Kidney capillary endothelial cell (primary cell): ENCODE measurements around the gene KRTAP8-1.

Experiments
- DNase-seq: peaks from one replicate; pipeline ENCODE4 v3.0.0-alpha.2; 2018; ENCODE audit warnings: low spot score

Gene KRTAP8-1

GRCh38 chr21:30813174-30813573, at the start of gene KRTAP8-1:
TSS of gene KRTAP8-1 (minus strand) at chr21:30813274. CDS start at chr21:30813220, 54 bp downstream.
- no peak for DNase-seq

GRCh38 chr21:30847627-30848500, 34.8 kb upstream of the KRTAP8-1 start:
- no peak for DNase-seq

- DNase-seq, result no peak
These were observed 29.9 kb upstream of the KRTAP8-1 start for GRCh38 chr21:30842990-30843389.

- peak; percentile 33 for DNase-seq
These were observed 26.2 kb upstream of the KRTAP8-1 start for GRCh38 chr21:30839304-30839703.

- DNase-seq, result no peak
These were observed 25.5 kb upstream of the KRTAP8-1 start for GRCh38 chr21:30838536-30838935.

GRCh38 chr21:30831194-30831765, 18.2 kb upstream of the KRTAP8-1 start:
- DNase-seq, result peak; percentile 24

- no peak for DNase-seq
These were observed 16.6 kb upstream of the KRTAP8-1 start, which contains the start of gene KRTAP7-1 for GRCh38 chr21:30829659-30830058. TSS of gene KRTAP7-1 (minus strand) at chr21:30829759. CDS start at chr21:30829698, 61 bp downstream.

- no peak for DNase-seq
These were observed 6.0 kb upstream of the KRTAP8-1 start for GRCh38 chr21:30818837-30819610.

- DNase-seq, result no peak
These were observed 12.5 kb downstream of the KRTAP8-1 start for GRCh38 chr21:30800605-30801004.

- DNase-seq, result no peak
These were observed 19.3 kb downstream of the KRTAP8-1 start for GRCh38 chr21:30793581-30794314.

GRCh38 chr21:30779249-30779648, 33.8 kb downstream of the KRTAP8-1 start:
- DNase-seq, result no peak

GRCh38 chr21:30769724-30770431, 43.2 kb downstream of the KRTAP8-1 start:
- DNase-seq, result no peak
